GM18870 (cell line): Measurements from ENCODE around the gene PDS5A.
"Not testable (repeated sequence)": the region's sequence is repeated elsewhere in the genome, so short reads cannot be mapped to it uniquely, and the experiment has no call there.

Source experiments
- ATAC-seq: cut with Tn5 transposase; IDR thresholded peaks from one replicate; pipeline ENCODE4 v1.9.1; 2021; ENCODE audit warnings: moderate library complexity; ENCODE audit not compliant: unreplicated experiment

PDS5A gene

DNA sequence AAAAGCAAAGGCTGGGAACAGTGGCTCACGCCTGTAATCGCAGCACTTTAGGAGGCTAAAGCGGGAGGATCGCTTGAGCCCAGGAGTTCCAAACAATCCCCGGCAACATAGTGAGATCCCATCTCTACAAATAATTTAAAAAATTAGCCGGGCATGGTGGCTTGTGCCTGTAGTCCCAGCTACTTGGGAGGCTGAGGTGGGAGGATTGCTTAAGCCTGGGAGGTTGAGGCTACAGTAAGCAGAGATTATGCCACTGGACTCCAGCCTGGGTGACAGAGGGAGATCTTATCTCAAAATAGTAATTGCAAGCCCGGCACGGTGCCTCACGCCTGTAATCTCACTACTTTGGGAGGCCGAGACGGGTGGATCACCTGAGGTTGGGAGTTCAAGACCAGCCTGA is 139.3 kb downstream of the PDS5A start:
- ATAC-seq = not testable (repeated sequence)

DNA sequence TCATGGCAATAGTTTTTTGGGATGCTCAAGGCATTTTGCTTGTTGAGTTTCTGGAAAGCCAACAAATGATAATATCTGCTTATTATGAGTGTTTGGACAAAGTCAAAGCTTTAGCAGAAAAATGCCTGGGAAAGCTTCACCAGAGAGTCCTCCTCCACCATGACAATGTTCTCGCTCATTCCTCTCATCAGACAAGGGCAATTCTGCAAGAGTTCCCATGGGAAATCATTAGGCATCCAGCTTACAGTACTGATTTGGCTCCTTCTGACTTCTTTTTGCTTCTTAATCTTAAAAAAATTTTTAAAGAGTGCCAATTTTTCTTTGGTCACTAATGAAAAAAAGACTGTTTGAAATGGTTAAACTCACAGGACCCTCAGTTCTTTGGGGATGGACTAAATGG is 143.4 kb downstream of the PDS5A start:
- no peak for ATAC-seq

DNA sequence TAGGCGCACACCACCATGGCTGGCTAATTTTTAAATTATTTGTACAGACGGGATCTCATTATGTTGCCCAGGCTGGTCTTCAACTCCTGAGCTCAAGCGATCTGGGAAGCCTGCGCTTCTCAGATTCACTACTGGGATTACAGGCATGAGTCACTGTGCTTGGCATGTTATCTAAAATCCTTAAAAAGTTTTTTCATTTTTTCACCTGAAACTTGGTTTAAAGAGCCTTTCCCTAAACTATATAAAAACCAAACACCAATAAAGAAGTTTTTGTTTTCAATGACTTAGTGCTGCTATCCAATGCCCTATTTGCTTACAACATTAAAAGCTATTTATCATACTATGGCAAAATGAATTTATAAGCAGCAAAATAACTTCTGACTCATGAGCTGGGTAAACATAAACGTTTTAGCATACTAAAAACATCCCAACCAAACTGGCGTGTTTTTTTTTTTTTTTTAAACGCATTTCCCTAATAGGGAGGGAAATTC is 151.9 kb downstream of the PDS5A start:
- ATAC-seq = no peak

DNA sequence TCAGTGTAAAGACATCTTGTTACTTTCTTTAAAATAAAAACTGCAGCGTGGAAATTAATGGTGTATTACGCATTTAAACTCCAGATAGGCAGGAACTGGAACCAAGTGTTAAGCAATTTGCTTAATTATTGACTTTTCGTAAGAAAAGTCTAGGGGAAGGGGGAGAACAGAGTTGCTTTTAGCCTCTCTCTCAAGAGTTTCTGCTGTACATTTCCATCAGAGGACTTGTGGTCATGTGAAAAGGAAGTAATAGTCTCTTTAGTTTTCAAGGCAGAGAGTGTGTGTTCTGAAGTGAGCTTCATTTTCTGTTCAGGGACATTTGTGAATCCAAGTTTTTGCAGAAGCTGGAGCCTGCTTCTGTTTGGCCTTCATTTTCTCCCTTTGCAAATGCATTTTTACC is 152.6 kb downstream of the PDS5A start:
- ATAC-seq = no peak

DNA sequence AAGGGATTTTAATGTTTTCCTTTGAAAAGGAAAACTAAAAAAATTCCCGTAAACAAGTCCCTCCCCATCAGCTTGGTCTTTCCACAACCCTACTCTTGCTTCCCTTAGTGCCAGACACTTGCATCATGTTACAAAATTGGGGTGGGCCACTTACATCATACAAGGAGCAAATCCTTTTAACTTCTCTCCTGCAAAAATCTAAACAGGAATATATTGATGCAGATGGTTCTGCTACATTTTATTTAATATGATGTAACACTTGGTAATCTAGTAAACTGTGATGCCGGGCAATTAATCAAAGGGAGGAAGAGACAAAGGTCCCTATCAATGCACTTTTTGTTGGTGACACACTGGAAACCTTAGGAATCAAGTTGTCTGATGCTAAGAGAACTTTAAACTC is 154.5 kb downstream of the PDS5A start:
- ATAC-seq = no peak

DNA sequence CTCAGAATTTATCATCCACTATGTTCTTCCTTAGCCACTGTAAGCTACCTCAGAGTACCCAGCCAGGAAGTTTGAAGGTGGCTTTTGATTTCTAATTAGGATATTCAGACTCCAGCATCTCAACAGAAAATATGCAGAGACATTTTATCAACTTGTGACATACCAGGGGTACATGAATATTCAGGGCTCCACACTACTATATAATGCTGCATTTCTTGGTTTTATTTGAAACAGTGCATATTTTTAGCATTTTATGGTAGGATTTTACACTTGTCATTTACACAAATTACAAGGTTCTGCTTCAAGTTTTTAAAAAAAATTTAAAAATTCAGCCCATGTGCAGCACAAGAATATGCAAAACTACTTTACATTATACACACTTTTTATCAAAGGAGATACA is 155.0 kb downstream of the PDS5A start:
- ATAC-seq = no peak

DNA sequence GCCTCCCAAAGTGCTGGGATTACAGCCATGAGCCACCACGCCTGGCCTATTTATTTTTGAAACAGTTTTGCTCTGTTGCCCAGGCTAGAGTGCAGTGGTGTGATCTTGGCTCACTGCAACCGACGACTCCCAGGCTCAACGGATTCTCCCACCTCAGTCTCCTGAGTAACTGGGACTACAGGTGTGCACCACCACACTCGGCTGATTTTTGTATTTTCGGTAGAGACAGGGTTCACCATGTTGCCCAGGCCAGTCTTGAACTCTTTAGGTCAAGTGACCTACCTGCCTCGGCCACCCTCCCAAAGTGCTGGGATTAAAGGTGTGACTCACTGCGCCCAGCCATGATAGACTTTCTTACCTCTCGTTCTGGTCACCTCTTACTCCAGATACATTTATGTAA is 155.8 kb downstream of the PDS5A start:
- no peak for ATAC-seq

DNA sequence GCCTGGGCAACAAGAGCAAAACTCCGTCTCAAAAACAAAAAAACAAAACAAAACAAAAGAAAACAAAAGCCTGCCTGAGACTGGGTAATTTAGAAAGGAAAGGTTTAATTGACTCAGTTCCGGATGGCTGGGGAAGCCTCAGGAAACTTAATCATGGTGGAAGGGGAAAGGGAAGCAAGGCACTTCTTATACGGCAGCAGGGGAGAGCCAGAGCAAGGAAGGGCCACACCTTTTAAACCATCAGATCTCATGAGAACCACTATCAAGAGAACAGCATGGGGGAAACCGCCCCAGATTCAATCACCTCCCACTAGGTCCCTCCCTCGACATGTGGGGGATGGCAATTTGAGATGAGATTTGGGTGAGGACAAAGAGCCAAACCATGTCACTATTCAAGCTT is 157.5 kb downstream of the PDS5A start:
- no peak for ATAC-seq

DNA sequence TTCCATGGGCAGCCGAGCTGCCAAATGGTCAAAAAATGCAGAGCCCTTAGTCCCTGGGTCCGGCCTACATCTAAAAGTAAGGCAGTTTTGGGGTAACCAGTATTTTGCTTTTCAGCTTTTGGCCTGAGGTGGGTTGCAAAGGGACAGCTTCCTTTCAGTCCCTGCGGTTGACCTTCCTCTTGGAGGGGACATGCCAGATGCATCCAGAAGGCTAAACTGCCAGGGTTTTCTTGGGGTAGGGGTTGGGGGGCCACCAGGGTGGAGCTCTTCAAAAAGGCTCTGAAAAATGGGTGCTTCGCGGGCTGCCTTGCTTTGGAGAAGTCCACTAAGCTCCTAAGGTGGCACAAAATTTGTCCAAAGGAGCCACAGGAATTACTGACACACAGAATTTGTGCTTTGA is 159.1 kb downstream of the PDS5A start:
- no peak for ATAC-seq

DNA sequence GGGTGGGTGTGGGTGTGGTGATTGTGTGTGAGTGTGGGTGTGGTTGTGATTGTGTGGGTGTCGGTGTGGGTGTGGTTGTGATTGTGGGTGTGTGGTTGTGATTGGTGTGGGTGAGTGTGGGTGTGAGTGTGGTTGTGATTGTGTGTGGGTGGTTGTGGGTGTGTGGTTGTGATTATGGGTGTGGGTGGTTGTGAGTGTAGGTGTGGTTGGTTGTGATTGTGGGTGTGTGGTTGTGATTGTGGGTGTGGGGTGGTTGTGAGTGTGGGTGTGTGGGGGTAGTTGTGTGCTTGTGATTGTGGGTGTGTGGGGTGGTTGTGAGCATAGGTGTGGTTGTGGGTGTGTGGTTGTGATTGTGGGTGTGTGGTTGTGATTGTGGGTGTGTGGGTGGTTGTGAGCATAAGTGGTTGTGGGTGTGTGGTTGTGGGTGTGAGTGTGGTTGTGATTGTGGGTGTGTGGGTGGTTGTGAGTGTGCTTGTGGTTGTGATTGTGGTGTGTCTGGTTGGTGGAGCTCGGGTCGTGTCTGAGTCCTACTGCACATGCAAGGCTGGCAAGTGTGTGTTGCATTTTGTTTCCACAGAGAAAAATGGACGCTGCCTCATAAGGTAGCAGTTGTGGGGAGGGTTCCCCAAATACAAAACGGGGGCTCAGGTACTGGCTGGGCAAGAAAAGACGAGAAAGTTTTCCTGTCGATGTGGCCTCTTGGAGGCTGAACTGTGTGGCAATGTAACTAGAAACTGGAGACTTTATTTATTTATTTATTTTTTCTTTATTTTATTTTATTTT is 163.1 kb downstream of the PDS5A start:
- ATAC-seq = no peak

DNA sequence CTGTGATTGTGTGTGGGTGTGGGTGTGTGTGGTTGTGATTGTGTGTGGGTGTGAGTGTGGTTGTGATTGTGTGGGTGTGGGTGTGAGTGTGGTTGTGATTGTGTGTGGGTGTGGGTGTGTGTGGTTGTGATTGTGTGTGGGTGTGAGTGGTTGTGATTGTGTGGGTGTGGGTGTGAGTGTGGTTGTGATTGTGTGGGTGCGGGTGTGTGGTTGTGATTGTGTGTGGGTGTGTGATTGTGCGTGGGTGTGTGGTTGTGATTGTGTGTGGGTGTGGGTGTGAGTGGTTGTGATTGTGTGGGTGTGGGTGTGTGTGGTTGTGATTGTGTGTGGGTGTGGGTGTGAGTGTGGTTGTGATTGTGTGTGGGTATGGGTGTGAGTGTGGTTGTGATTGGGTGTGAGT is 163.9 kb downstream of the PDS5A start:
- not testable (repeated sequence) for ATAC-seq

DNA sequence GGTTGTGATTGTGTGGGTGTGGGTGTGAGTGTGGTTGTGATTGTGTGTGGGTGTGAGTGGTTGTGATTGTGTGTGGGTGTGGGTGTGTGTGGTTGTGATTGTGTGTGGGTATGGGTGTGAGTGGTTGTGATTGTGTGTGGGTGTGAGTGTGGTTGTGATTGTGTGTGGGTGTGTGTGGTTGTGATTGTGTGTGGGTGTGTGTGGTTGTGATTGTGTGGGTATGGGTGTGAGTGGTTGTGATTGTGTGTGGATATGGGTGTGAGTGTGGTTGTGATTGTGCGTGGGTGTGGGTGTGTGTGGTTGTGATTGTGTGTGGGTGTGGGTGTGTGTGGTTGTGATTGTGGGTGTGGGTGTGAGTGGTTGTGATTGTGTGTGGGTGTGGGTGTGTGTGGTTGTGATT is 164.7 kb downstream of the PDS5A start:
- not testable (repeated sequence) for ATAC-seq

DNA sequence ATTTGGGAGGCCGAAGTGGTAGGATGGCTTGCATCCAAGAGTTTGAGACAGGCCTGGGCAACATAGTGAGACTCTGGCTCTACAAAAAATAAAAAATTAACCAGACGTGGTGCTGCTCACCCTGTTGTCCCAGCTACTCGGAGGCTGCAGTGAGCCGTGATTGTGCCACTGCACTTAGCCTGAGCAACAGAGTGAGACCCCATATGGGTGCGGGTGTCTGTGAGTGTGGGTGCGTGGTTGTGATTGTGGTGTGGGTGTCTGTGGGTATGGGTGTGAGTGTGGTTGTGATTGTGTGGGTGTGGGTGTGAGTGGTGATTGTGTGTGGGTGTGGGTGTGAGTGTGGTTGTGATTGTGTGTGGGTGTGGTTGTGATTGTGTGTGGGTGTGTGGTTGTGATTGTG is 165.2 kb downstream of the PDS5A start:
- no peak for ATAC-seq

DNA sequence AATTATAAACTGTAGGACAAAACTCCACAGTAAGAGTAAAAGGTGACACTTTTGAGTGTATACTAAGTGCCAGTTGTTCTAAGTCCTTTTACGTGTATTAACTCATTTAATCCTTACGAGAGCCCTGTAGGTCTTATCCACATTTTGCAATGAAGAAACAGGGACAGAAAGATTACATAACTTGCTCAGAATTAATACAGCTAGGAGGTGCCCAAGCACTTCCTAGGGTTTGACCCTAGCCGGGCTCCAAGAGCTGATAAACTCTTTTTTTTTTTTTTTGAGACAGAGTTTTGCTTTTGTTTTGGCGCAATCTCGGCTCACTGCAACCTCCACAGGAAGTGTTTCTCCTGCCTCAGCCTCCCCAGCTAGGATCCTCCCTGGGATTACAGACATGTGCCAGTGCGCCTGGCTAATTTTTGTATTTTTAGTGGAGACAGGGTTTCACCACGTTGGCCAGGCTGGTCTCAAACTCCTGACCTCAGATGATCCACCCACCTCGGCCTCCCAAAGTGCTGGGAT is 169.4 kb downstream of the PDS5A start:
- no peak for ATAC-seq

DNA sequence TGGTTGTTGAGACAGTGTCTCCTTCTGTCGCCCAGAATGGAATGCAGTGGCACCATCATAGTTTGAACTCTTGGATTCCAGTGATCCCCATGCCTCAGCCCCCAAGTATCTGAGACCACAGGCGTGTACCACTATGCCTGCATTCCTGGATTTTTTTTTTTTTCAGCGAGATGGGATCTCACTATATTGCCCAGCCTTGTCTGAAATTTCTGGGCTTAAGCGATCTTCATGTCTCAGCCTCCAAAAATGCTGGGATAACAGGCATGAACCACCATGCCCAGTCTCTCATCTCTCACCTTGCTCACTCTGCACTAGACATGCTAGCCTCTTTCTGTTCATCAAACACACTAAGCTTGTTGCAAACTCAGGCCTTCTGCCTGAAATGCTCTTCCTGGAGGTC is 175.7 kb downstream of the PDS5A start:
- no peak for ATAC-seq

DNA sequence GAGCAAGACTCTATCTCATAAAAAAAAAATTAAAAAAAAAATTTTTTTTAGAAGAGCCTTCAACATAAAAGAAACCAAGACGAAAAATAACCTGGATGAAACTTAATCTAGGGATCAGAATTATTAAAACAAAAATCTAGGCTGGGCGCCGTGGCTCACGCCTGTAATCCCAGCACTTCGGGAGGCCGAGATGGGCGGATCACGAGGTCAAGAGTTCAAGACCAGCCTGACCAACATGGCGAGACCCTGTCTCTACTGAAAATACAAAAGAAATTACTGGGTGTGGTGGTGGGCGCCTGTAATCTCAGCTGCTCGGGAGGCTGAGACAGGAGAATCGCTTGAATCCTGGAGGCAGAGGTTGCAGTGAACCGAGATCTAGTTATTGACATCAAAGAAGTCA is 184.7 kb downstream of the PDS5A start:
- not testable (repeated sequence) for ATAC-seq

DNA sequence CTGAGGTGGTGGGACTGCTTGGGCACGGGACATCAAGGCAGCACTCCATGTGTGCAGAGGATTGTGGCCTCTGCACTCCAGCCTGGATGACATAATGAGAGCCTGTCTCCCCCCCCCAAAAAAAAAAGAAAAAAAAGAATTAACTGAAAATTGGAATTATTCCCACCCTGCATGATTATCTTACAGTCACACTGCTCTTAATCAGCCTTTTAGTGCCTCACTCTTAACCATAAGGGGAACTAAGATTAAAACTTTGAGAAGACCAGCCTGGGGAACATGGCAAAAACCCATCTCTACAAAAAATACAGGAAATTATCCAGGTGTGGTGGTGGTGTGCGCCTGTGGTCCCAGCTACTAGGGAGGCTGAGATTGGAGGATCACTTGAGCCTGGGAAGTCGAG is 185.2 kb downstream of the PDS5A start:
- ATAC-seq = no peak

DNA sequence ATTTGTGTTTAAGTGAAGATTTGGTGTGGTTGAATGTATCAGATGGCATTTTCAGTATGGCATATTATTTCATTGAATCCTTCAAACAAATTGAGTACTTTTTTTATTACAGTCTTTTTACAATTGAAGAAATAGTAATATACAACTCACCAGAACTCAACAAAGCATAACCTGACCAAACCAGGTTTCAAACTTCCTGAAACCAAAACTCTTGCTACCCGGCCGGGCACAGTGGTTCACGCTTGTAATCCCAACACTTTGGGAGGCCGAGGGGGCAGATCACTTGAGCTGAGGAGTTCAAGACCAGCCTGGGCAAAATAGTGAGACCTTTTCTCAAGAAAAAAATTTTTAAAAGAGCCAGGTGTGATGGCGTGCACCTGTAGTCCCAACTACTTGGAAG is 185.6 kb downstream of the PDS5A start:
- no peak for ATAC-seq

DNA sequence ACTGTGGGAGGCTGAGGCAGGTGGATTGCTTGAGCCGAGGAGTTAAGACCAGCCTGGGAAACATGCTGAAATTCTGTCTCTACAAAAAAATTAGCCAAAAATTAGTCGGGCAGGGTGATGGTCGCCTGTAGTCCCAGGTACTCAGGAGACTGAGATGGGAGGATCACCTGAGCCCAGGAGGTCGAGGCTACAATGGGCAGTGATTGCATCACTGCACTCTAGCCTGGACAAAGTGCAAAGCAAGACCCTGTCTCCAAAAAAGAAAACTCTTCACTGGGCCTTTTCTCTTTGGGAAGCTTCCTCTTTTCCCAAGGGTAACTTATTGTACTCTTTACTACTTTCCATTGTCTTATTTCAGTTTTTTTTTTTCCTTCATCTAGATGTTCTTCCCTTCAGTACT is 190.9 kb downstream of the PDS5A start:
- ATAC-seq = no peak

DNA sequence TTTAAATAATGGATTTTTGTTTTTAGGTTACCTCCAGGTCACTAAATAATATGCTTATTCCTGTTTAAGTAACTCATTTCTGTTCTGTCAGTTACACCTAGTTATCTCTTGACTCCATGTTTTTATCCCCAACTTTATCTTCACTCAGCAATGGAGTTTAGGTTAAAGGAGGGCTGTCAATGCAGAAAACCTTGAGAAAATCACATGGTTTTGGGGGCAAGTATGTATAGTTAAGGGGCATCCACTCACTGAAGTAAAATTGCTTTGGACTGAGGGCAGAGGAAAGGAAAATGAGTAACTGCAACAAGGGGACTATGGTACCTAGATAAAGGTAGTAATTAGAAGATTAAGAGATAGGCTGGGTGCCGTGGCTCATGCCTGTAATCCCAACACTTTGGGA is 192.6 kb downstream of the PDS5A start:
- ATAC-seq = no peak

DNA sequence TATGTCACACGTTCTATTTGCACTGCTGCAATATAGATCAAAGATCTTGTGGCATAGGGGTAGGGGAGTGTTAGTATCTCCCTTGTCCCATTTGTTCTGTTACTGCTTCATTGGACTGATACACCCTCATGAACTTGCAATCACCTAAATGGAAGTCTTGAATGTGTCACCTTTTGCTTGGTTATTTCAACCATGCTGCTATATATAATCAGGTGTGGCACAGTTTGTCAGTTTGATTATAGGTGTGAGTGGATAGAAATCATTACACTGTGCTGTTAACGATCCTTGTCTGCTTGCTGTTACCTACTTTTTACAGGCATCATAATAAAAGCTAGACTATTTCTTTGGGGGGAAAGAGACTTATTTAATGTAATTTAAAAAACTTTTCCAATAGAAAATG is 195.7 kb downstream of the PDS5A start:
- ATAC-seq = not testable (repeated sequence)
